ENCODE results near the gene ENTPD2. TPM values are rescaled to one million over a fixed set of nuclear protein-coding genes. Genes with fewer than 3 reads are reported as not detected.

The ENTPD2 gene
- total and polyA plus RNA-seq, 2 donors (not counting 1 experiment from before 2014, with no cell fraction given) = not detected

- H3K9ac ChIP-seq (ENCODE audit: low read length) = peak within 1 kb of the TSS; percentile 70
- peaks cover 8% of the 10 kb centered on the region for H4K20me1 ChIP-seq (ENCODE audit: control insufficient read depth, insufficient read depth, low read length, poor library complexity, severe bottlenecking)
- H2AFZ ChIP-seq (ENCODE audit: insufficient read depth, low read depth, low read length, poor library complexity, severe bottlenecking) = peak within 1 kb of the TSS; percentile 47
- peak within 1 kb of the TSS; percentile 100 for H3K4me2 ChIP-seq (replicated peaks; ENCODE audit: low read depth, low read length, poor library complexity, severe bottlenecking)
- POLR2A ChIA-PET = interaction anchor here (0.7 to 1.6 kb wide), 5 partner anchors 11 to 98 kb away, joined by 3 to 9 read pairs (median 4); partner anchors contain the start of genes PAXX and SAPCD2
- Mint-ChIP-seq H3K27me3 (no peaks in the 10 kb centered on the region), H3K4me3 (peak within 1 kb of the TSS; percentile 90), H3K4me1 (peaks cover 63% of the 10 kb centered on the region), H3K9me3 (ENCODE audit: insufficient read depth) (no peaks in the 10 kb centered on the region), H3K27ac (peak within 1 kb of the TSS; percentile 95)
- peaks cover 68 to 77% of the 10 kb centered on the region in 2 donors for H3K4me1 ChIP-seq (ENCODE audit: control insufficient read depth in 2 of 2, insufficient read depth in 2 of 2, low read length in 2 of 2)
- TF ChIP-seq EZH2 (IDR thresholded peaks at IDR 0.05; ENCODE audit: borderline replicate concordance, insufficient read depth, low read depth, low read length, poor library complexity, severe bottlenecking) (no peak), CTCF (IDR thresholded peaks at IDR 0.05) (peak; percentile 16)
- H3K27ac ChIP-seq (ENCODE audit: low read length in 2 of 2) = peak within 1 kb of the TSS; percentile 46 to 71
- CTCF ChIA-PET = interaction anchor here (0.6 to 4.4 kb wide), 15 partner anchors 15 to 271 kb away, joined by 3 to 49 read pairs (median 4); partner anchors contain the start of genes AJM1, NPDC1, PAXX and TMEM141
- peaks cover 0 to 4% (median 0%) of the 10 kb centered on the region in 4 experiments for H3K27me3 ChIP-seq (replicated peaks in 1 of 4; ENCODE audit: control extremely low read depth in 1 of 4, control insufficient read depth in 3 of 4, insufficient read depth in 4 of 4, low read length in 3 of 4)
- no peaks in the 10 kb centered on the region for H3K36me3 ChIP-seq (replicated peaks in 1 of 2; ENCODE audit: control extremely low read depth in 1 of 2, control insufficient read depth in 1 of 2, extremely low read depth in 1 of 2, insufficient read depth in 2 of 2, low read length in 1 of 2)
- H3K9me3 ChIP-seq (ENCODE audit: control extremely low read depth in 1 of 3, control insufficient read depth in 2 of 3, insufficient read depth in 1 of 3, low read length in 2 of 3) = peaks cover 0 to 11% (median 0%) of the 10 kb centered on the region in 3 donors
- H3K4me3 ChIP-seq (ENCODE audit: control extremely low read depth in 1 of 5, extremely low read depth in 1 of 5, insufficient read depth in 1 of 5, low read depth in 2 of 5, low read length in 4 of 5) = peak within 1 kb of the TSS; percentile 13 to 77 (median 64)
- ATAC-seq (ENCODE audit: low read depth) = peak; percentile 50
- intact Hi-C loops (cut with micrococcal nuclease) = loop anchor here (2.0 to 5.0 kb wide), 2 partner anchors 40 to 183 kb away; partner anchors contain the start of genes PHPT1 and SAPCD2
- peak; percentile 74 for DNase-seq
- WGBS (ENCODE audit: insufficient coverage) = 3% methylated on average over 14 of the region's 16 CpGs
- peaks cover 12% of the 10 kb centered on the region for H3K79me2 ChIP-seq (ENCODE audit: control insufficient read depth, insufficient read depth, low read length)
These were observed 21.8 kb downstream of the ENTPD2 start, which contains the start of gene FUT7 for GRCh38 chr9:137031904-137032640. Gene FUT7, minus strand, starts transcription at chr9:137032088. Its CDS starts 97 bp downstream, at chr9:137031991.
